ENCODE data around the gene KLHL29. TPM values are rescaled to one million over a fixed set of nuclear protein-coding genes. Genes with fewer than 3 reads are reported as not detected.

The KLHL29 gene
- total RNA-seq = under 1 TPM; 0.24 to 0.43 (median 0.33) TPM
- 0.72 TPM for total RNA-seq (2013)

DNA sequence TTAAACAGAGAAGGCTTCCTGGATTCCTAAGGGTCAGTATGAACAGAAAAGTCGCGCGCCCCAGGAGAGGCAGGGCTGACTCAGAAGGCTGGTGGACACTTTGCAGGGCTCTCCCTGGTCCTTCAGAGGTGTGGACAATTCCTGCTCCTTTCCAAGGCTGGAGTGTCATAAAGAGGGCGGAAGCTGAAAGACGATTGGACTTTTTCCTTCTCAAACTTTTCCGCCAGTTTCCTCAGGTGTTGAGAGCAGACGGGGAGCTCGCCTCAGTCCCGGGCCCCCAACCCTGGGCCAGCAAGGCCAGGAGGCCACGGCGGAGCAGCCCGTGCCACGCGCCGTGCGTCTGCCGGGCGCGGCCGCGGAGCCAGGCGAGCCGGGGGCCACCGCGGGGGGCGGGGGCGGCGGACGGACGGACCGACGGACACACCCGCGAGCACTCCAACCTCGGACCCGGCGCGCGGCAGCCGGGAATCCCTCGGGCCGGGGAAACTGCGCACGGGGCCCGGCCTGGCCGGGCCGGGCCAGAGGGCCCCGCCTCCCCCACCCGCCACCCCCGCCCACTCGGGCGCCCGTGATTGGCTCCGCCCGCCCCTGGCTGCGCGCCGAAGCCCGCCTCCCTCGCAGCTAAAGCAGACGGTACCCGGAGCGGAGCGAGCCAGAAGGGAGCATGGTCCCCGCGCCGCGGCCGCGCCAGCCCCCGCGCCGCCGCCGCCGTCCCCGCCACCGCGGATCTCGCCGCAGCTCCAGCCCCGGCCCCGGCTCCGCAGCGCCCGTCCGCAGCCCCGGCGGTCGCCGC lies at the start of gene KLHL29:
TSS of gene KLHL29 (plus strand) at position 629 of the 793 bp plus-strand sequence. CDS start 177,018 bp downstream, outside the sequence.
- no peaks in the 10 kb centered on the region for H3K36me3 Mint-ChIP-seq
- H3K9me3 ChIP-seq (ENCODE audit: control insufficient read depth, insufficient read depth, low read length) = no peaks in the 10 kb centered on the region
- H3K4me3 ChIP-seq (ENCODE audit: low read length) = peak within 1 kb of the TSS; percentile 21
- intact Hi-C loops (cut with micrococcal nuclease) = no loop called here
- H3K27me3 Mint-ChIP-seq (ENCODE audit: low read depth in 2 of 2) = peaks cover 56 to 58% of the 10 kb centered on the region in 2 donors
- H3K4me1 ChIP-seq (ENCODE audit: control insufficient read depth, insufficient read depth, low read length) = peaks cover 24% of the 10 kb centered on the region
- H3K27ac Mint-ChIP-seq = no peak within 1 kb of the TSS
- no peaks in the 10 kb centered on the region for H3K9me3 Mint-ChIP-seq
- ATAC-seq (peak; percentile 62 to 85 (median 81)), DNase-seq (peak; percentile 26 to 78)
- TF ChIP-seq, protein P1, sequence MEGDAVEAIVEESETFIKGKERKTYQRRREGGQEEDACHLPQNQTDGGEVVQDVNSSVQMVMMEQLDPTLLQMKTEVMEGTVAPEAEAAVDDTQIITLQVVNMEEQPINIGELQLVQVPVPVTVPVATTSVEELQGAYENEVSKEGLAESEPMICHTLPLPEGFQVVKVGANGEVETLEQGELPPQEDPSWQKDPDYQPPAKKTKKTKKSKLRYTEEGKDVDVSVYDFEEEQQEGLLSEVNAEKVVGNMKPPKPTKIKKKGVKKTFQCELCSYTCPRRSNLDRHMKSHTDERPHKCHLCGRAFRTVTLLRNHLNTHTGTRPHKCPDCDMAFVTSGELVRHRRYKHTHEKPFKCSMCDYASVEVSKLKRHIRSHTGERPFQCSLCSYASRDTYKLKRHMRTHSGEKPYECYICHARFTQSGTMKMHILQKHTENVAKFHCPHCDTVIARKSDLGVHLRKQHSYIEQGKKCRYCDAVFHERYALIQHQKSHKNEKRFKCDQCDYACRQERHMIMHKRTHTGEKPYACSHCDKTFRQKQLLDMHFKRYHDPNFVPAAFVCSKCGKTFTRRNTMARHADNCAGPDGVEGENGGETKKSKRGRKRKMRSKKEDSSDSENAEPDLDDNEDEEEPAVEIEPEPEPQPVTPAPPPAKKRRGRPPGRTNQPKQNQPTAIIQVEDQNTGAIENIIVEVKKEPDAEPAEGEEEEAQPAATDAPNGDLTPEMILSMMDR (IDR thresholded peaks at IDR 0.05) = no peak
- WGBS (ENCODE audit: insufficient coverage) = 9% methylated on average over 90 of the region's 91 CpGs
- H3K27ac ChIP-seq (ENCODE audit: low read length) = no peak within 1 kb of the TSS
- H3K27me3 ChIP-seq (ENCODE audit: control insufficient read depth, insufficient read depth, low read length) = peaks cover 8% of the 10 kb centered on the region
- no peaks in the 10 kb centered on the region for H3K36me3 ChIP-seq (ENCODE audit: control insufficient read depth, insufficient read depth, low read length)
- peaks cover 22 to 23% of the 10 kb centered on the region in 2 donors for H3K4me1 Mint-ChIP-seq
- peak within 1 kb of the TSS; percentile 85 for H3K4me3 Mint-ChIP-seq

DNA sequence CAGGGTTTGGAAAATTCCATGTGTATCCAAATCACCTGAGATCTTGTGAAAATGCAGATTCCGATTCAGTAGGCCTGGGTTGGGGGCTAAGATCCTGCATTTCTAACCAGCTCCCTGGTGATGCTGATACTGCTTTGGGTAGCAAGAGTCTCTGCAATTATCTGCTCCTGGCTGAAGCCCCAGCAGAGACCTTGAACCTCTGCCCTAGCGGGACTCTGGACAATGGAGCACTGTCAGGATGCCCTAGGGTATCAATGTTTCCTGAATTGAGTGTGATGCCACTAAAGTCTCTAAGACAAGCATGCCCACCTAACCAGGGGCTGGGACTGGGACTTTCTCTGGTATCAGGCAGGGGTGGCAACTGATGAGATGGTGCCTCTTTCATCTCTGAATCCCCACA lies 49.4 kb upstream of the KLHL29 start:
- Mint-ChIP-seq H3K4me1 (no peaks in the 10 kb centered on the region), H3K27ac (no peak overlapping the region)
- WGBS (ENCODE audit: insufficient coverage) = 82% methylated on average over 2 of the region's 2 CpGs

DNA sequence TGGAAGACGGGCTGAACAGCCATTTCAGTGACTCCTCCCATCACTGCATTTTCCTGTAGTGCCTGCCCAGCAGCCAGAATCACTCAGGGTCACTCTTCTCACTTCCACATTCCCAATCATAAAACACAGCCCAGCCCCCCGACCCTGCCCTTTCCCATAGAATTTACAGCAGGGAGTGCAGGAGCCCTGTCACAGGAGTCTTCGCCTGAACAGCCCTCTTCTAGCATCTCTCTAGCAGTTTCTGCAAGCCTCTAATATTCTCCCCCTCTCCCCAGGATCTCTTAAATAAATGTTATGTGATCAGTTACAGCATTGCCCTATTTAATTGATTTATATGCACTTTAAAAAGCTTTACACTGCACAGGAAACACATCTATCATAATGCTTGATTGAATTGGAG lies 42.9 kb upstream of the KLHL29 start:
- no peaks in the 10 kb centered on the region for H3K4me1 ChIP-seq (ENCODE audit: control insufficient read depth, insufficient read depth, low read length)
- H3K4me3 ChIP-seq (ENCODE audit: low read length) = no peak overlapping the region
- no peaks in the 10 kb centered on the region for H3K27me3 ChIP-seq (ENCODE audit: control insufficient read depth, insufficient read depth, low read length)
- no peaks in the 10 kb centered on the region for H3K4me1 Mint-ChIP-seq
- no peaks in the 10 kb centered on the region for H3K9me3 ChIP-seq (ENCODE audit: control insufficient read depth, insufficient read depth, low read length)
- TF ChIP-seq, protein P1 (IDR thresholded peaks at IDR 0.05) = no peak
- H3K27me3 Mint-ChIP-seq (ENCODE audit: low read depth in 2 of 2) = peaks cover 6 to 25% of the 10 kb centered on the region in 2 donors
- no peaks in the 10 kb centered on the region for H3K9me3 Mint-ChIP-seq
- H3K4me3 Mint-ChIP-seq = no peak overlapping the region
- H3K27ac ChIP-seq (ENCODE audit: low read length) = no peak overlapping the region
- intact Hi-C loops (cut with micrococcal nuclease) = no loop called here
- ATAC-seq (no peak), DNase-seq (no peak)
- no peaks in the 10 kb centered on the region for H3K36me3 Mint-ChIP-seq
- WGBS (ENCODE audit: insufficient coverage) = 70% methylated on average over 3 of the region's 3 CpGs
- H3K27ac Mint-ChIP-seq = no peak overlapping the region
- no peaks in the 10 kb centered on the region for H3K36me3 ChIP-seq (ENCODE audit: control insufficient read depth, insufficient read depth, low read length)

More for the DNA sequence above, 49.4 kb upstream of the KLHL29 start:
- no peaks in the 10 kb centered on the region for H3K36me3 Mint-ChIP-seq
- intact Hi-C loops (cut with micrococcal nuclease) = no loop called here
- ATAC-seq (no peak), DNase-seq (no peak)
- TF ChIP-seq, protein P1 (IDR thresholded peaks at IDR 0.05) = no peak
- Histone ChIP-seq H3K4me3 (ENCODE audit: low read length) (no peak overlapping the region), H3K9me3 (ENCODE audit: control insufficient read depth, insufficient read depth, low read length) (no peaks in the 10 kb centered on the region), H3K36me3 (ENCODE audit: control insufficient read depth, insufficient read depth, low read length) (no peaks in the 10 kb centered on the region), H3K27ac (ENCODE audit: low read length) (no peak overlapping the region), H3K27me3 (ENCODE audit: control insufficient read depth, insufficient read depth, low read length) (no peaks in the 10 kb centered on the region), H3K4me1 (ENCODE audit: control insufficient read depth, insufficient read depth, low read length) (no peaks in the 10 kb centered on the region)
- no peak overlapping the region for H3K4me3 Mint-ChIP-seq
- H3K9me3 Mint-ChIP-seq = no peaks in the 10 kb centered on the region
- peaks cover 5 to 11% of the 10 kb centered on the region in 2 donors for H3K27me3 Mint-ChIP-seq (ENCODE audit: low read depth in 2 of 2)
